MM.1S (cell line): ENCODE measurements around the gene HIGD1C.

Experiments
- CTCF ChIP-seq: fragments of 300-600 bp; sonication (generic); IDR thresholded peaks from 2 replicates; pipeline ENCODE4 v1.5.1; 2016; ENCODE audit warnings: antibody characterized with exemption, low read length, mixed read lengths
- EZH2 ChIP-seq: fragments of 300-600 bp; sonication (generic); optimal IDR thresholded peaks from 2 replicates; pipeline ENCODE3; 2017; ENCODE audit warnings: low read depth, mild to moderate bottlenecking, antibody characterized with exemption, low read length, mixed read lengths
- EZH2phosphoT487 ChIP-seq: fragments of 300-600 bp; sonication (generic); IDR thresholded peaks from 2 replicates; pipeline ENCODE4 v1.6.1; 2018; ENCODE audit warnings: antibody characterized with exemption, low read length

- TF ChIP-seq CTCF (no peak), EZH2phosphoT487 (no peak), EZH2 (no peak)
Observed at GRCh38 chr12:51000245-51000644, 47.9 kb downstream of the HIGD1C start.
